H1 (cell line): ENCODE measurements around the gene APEH. TPM values are rescaled to one million over a fixed set of nuclear protein-coding genes. Genes with fewer than 3 reads are reported as not detected.

Experiments used
- CTCF ChIA-PET: fragments of 300-600 bp; sonication (Branson Sonifier 250); formaldehyde crosslinking; loops from one replicate; lab custom pipeline; 2021; ENCODE audit not compliant: partially characterized antibody; lab: Charles Lee
- POLR2A ChIA-PET: fragments of 300-600 bp; sonication (Branson Sonifier 250); formaldehyde crosslinking; loops from one replicate; lab custom pipeline; 2021; ENCODE audit warnings: inconsistent platforms; ENCODE audit not compliant: partially characterized antibody; lab: Charles Lee
- DNase-seq, 2 experiments: peaks; one replicate each; pipeline versions ENCODE4 v3.0.0 to v3.0.0-alpha.2; 2010 to 2022; ENCODE audit warnings: low spot score in 2 of 2, low read depth in 1 of 2, mixed read lengths in 1 of 2
- FAIRE-seq: peaks from 2 replicates; lab custom pipeline; 2011; peaks lifted over from hg19 to GRCh38; lab: Jason Lieb, UNC
- H2AFZ ChIP-seq: 2 replicates; pipeline ENCODE4 v1.8.1; 2012; ENCODE audit warnings: low read length, inconsistent platforms
- H2AK5ac ChIP-seq: 2 replicates; pipeline ENCODE4 v1.6.1; 2013; ENCODE audit warnings: low read depth, low read length
- H2BK120ac ChIP-seq: replicated peaks from 2 replicates; pipeline ENCODE3; 2013; ENCODE audit warnings: low read depth, low read length, inconsistent platforms
- H2BK12ac ChIP-seq: 2 replicates; pipeline ENCODE4 v1.6.1; 2013; ENCODE audit warnings: low read depth, low read length
- H2BK15ac ChIP-seq: 2 replicates; pipeline ENCODE4 v1.6.1; 2013; ENCODE audit warnings: low read length
- H2BK20ac ChIP-seq: 2 replicates; pipeline ENCODE4 v1.6.1; 2013; ENCODE audit warnings: low read length
- H2BK5ac ChIP-seq: 2 replicates; pipeline ENCODE4 v1.6.1; 2013; ENCODE audit warnings: low read depth, low read length
- H3K14ac ChIP-seq: 2 replicates; pipeline ENCODE4 v1.6.1; 2013; ENCODE audit warnings: inconsistent platforms; ENCODE audit not compliant: insufficient read length
- H3K18ac ChIP-seq: 2 replicates; pipeline ENCODE4 v1.6.1; 2013; ENCODE audit warnings: low read length; ENCODE audit errors: extremely low read depth
- H3K23ac ChIP-seq: 2 replicates; pipeline ENCODE4 v1.6.1; 2013; ENCODE audit warnings: inconsistent platforms; ENCODE audit not compliant: insufficient read length
- H3K23me2 ChIP-seq: 2 replicates; pipeline ENCODE4 v1.6.1; 2013; ENCODE audit warnings: low read depth, low read length
- H3K27ac ChIP-seq: 2 replicates; pipeline ENCODE4 v1.6.1; 2011; ENCODE audit warnings: low read depth, low read length, inconsistent platforms
- H3K27me3 ChIP-seq, 4 experiments: replicated peaks in 1 of 4; 1 replicate in 1 of 4; 2 replicates in 3 of 4; pipeline versions ENCODE4 v1.6.1 to v1.8.1; 2011 to 2013; ENCODE audit warnings: low read length in 3 of 4, mild to moderate bottlenecking in 3 of 4, inconsistent platforms in 2 of 4, mixed read lengths in 2 of 4, moderate library complexity in 1 of 4; ENCODE audit not compliant: control insufficient read depth in 3 of 4, insufficient read depth in 3 of 4; ENCODE audit errors: extremely low read depth in 1 of 4
- H3K36me3 ChIP-seq, 4 experiments: 2 replicates each; pipeline versions ENCODE4 v1.6.1 to v1.8.1; 2011 to 2013; ENCODE audit warnings: mild to moderate bottlenecking in 4 of 4, low read length in 3 of 4, moderate library complexity in 2 of 4, control low read depth in 1 of 4, inconsistent platforms in 1 of 4; ENCODE audit not compliant: insufficient read depth in 4 of 4, control insufficient read depth in 2 of 4
- H3K4ac ChIP-seq: replicated peaks from 2 replicates; pipeline ENCODE3; 2013; ENCODE audit warnings: low read length, low read depth, mixed read lengths, inconsistent platforms; ENCODE audit not compliant: insufficient read length
- H3K4me1 ChIP-seq, 4 experiments: replicated peaks in 1 of 4; 1 replicate in 1 of 4; 2 replicates in 3 of 4; pipeline versions ENCODE4 v1.6.1 to v1.8.1; 2011 to 2013; ENCODE audit warnings: low read length in 3 of 4, inconsistent platforms in 2 of 4, mixed read lengths in 1 of 4; ENCODE audit not compliant: insufficient read depth in 4 of 4, control insufficient read depth in 3 of 4
- H3K4me2 ChIP-seq, 2 experiments: 2 replicates each; pipeline versions ENCODE4 v1.6.1 to v1.8.1; 2011 to 2013; ENCODE audit warnings: low read depth in 2 of 2, low read length in 2 of 2, control low read depth in 1 of 2, inconsistent platforms in 1 of 2, mild to moderate bottlenecking in 1 of 2; ENCODE audit not compliant: insufficient read depth in 1 of 2
- H3K4me3 ChIP-seq, 4 experiments: fragments of 200-600, 300-600 bp in 1 of 4; sonication (generic), shearing (Covaris generic), sonication (Bioruptor Twin) in 1 of 4; 2 replicates each; pipeline versions ENCODE4 v1.5.1 to v1.8.1; 2011 to 2016; ENCODE audit warnings: low read length in 4 of 4, low read depth in 3 of 4, control low read depth in 2 of 4, inconsistent platforms in 2 of 4, mild to moderate bottlenecking in 2 of 4, mixed read lengths in 1 of 4, moderate library complexity in 1 of 4; ENCODE audit not compliant: insufficient read depth in 2 of 4; ENCODE audit errors: extremely low read depth in 1 of 4
- H3K56ac ChIP-seq: replicated peaks from 2 replicates; pipeline ENCODE3; 2013; ENCODE audit warnings: low read depth, mild to moderate bottlenecking, mixed read lengths, low read length, inconsistent platforms; ENCODE audit not compliant: insufficient read length
- H3K79me1 ChIP-seq: 2 replicates; pipeline ENCODE4 v1.6.1; 2013; ENCODE audit warnings: low read depth, low read length, control low read depth
- H3K79me2 ChIP-seq, 2 experiments: 2 replicates each; pipeline versions ENCODE4 v1.6.1 to v1.8.1; 2012 to 2013; ENCODE audit warnings: low read length in 2 of 2, mild to moderate bottlenecking in 2 of 2, inconsistent platforms in 1 of 2; ENCODE audit not compliant: insufficient read depth in 2 of 2, control insufficient read depth in 1 of 2
- H3K9ac ChIP-seq, 4 experiments: replicated peaks in 1 of 4; 1 replicate in 1 of 4; 2 replicates in 3 of 4; pipeline versions ENCODE4 v1.6.1 to v1.8.1; 2011 to 2013; ENCODE audit warnings: low read depth in 3 of 4, low read length in 3 of 4, control low read depth in 2 of 4, mild to moderate bottlenecking in 2 of 4, moderate library complexity in 2 of 4, inconsistent platforms in 1 of 4; ENCODE audit errors: extremely low read depth in 1 of 4
- H3K9me3 ChIP-seq, 2 experiments: 2 replicates each; pipeline versions ENCODE4 v1.6.1 to v1.8.1; 2012 to 2013; ENCODE audit warnings: mild to moderate bottlenecking in 2 of 2, moderate library complexity in 2 of 2, control low read depth in 1 of 2, inconsistent platforms in 1 of 2, low read depth in 1 of 2, low read length in 1 of 2, mixed read lengths in 1 of 2; ENCODE audit not compliant: insufficient read depth in 2 of 2
- H4K20me1 ChIP-seq, 2 experiments: replicated peaks in 1 of 2; 2 replicates each; pipeline versions ENCODE3 to v1.8.1; 2011 to 2013; ENCODE audit warnings: inconsistent platforms in 2 of 2, low read length in 2 of 2, mild to moderate bottlenecking in 1 of 2; ENCODE audit not compliant: insufficient read depth in 2 of 2, control insufficient read depth in 1 of 2
- H4K5ac ChIP-seq: 2 replicates; pipeline ENCODE4 v1.6.1; 2013; ENCODE audit warnings: low read length, low read depth, mixed read lengths, inconsistent platforms; ENCODE audit not compliant: insufficient read length
- H4K8ac ChIP-seq: 2 replicates; pipeline ENCODE4 v1.8.0; 2013; ENCODE audit warnings: mild to moderate bottlenecking, moderate library complexity, low read length, inconsistent platforms; ENCODE audit not compliant: insufficient read depth; ENCODE audit errors: extremely low read depth
- H4K91ac ChIP-seq: replicated peaks from 2 replicates; pipeline ENCODE3; 2013; ENCODE audit warnings: low read length, mixed read lengths, inconsistent platforms; ENCODE audit not compliant: insufficient read length
- BACH1 ChIP-seq: IDR thresholded peaks from 2 replicates; pipeline ENCODE4 v1.6.1; 2012; ENCODE audit warnings: low read length, improper control_type of control experiment
- WGBS, 2 experiments: shearing (Covaris generic) in 1 of 2; methylation state at CpG; one replicate each; pipeline versions ENCODE4 v1.1.6 to v1.1.7; 2013 to 2015; ENCODE audit warnings: low lambda C conversion rate in 2 of 2, mixed read lengths in 2 of 2, inconsistent platforms in 1 of 2, low coverage in 1 of 2, missing lambda C conversion rate in 1 of 2; ENCODE audit not compliant: insufficient replicate concordance in 2 of 2, insufficient coverage in 1 of 2, insufficient read length in 1 of 2; ENCODE audit errors: extremely low coverage in 1 of 2, missing lambda C conversion rate in 1 of 2; 5-methylcytosine and 5-hydroxymethylcytosine counted together
- polyA plus RNA-seq, 7 experiments: library from polyadenylated mRNA; depleted of rRNA in 3 of 7; stranded (reverse) in 5 of 7; unstranded in 2 of 7; fragments of >200 nt in 5 of 7; fragments of 200-250 nt in 2 of 7; gene quantifications; 1 replicate in 5 of 7; 2 replicates in 1 of 7; 4 replicates in 1 of 7; pipeline versions ENCODE4 v1.2.1 to v1.2.3, GENCODE V29; 2011 to 2013; ENCODE audit warnings: missing spikeins in 2 of 7, mixed read lengths in 2 of 7
- total RNA-seq: library from RNA; stranded (reverse); fragmentation: NEBNext Ultra II Directional; extraction: Animal tissue kit (Norgen Biotek cat#: 25700); gene quantifications from 2 replicates; pipeline ENCODE4 v1.2.1, GENCODE V29; 2021

The APEH gene
- total and polyA plus RNA-seq, 2 of the 8 experiments (the other 6 are each of a cell fraction or from before 2014, with no cell fraction given): 222 to 260 TPM

DNA sequence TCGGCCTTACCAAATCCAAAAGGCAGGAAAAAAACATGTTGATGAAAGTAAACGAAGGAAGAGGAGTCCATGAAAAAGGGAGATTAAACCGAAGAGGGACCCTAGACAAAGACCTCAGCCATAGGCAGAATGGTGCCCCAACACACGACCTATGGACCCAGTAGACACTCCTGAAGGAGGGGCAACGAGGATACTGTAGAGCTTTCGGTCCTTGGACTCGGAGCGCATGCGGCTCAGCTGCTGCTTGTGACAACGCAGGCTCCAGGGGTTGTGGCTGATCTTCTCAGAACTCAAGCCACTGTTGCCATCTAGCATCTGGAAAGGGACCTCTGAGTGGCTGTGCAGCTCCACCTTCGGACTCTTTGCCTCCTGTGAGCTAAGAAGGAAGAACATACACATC lies 58.4 kb downstream of the APEH start:
- H2BK120ac ChIP-seq: no peak overlapping the region
- no peak for TF ChIP-seq BACH1

More for the DNA sequence above, 58.4 kb downstream of the APEH start:
- no peak for FAIRE-seq
- no peak overlapping the region for H4K5ac ChIP-seq
- ChIA-PET CTCF (interaction anchor here (1.3 kb wide), 1 partner anchor 31 kb away, joined by 4 read pairs; no protein-coding TSS in a partner anchor), POLR2A (no interaction called here)
- no peak overlapping the region for H3K4me2 ChIP-seq
- no peak overlapping the region for H2BK12ac ChIP-seq
- H3K4me3 ChIP-seq: no peak overlapping the region
- H3K14ac ChIP-seq: no peak overlapping the region
- H3K36me3 ChIP-seq: peaks cover 11 to 44% (median 39%) of the 10 kb centered on the region in 4 experiments
- no peak overlapping the region for H3K4ac ChIP-seq
- H2BK20ac ChIP-seq: no peak overlapping the region
- no peak overlapping the region for H4K91ac ChIP-seq
- no peak overlapping the region for H3K23ac ChIP-seq
- DNase-seq: no peak
- no peaks in the 10 kb centered on the region; a peak in 1 of 4 replicates for H3K79me2 ChIP-seq
- no peaks in the 10 kb centered on the region for H3K9me3 ChIP-seq
- H2AFZ ChIP-seq: no peak overlapping the region
- H3K56ac ChIP-seq: no peak overlapping the region
- H3K9ac ChIP-seq: no peak overlapping the region
- no peak overlapping the region for H3K27ac ChIP-seq
- no peaks in the 10 kb centered on the region for H3K4me1 ChIP-seq
- WGBS, 2 experiments: 91% methylated on average over 11 of the region's 11 CpGs; no CpG with 5 or more reads in 1 of the 2 experiments
- H2AK5ac ChIP-seq: no peak overlapping the region
- no peaks in the 10 kb centered on the region for H3K23me2 ChIP-seq
- no peaks in the 10 kb centered on the region for H3K27me3 ChIP-seq
- no peak overlapping the region; the same call in 1 of the 2 replicates for H4K8ac ChIP-seq
- H4K20me1 ChIP-seq: peaks cover 2% of the 10 kb centered on the region in 2 experiments
- no peak overlapping the region for H3K18ac ChIP-seq
- H3K79me1 ChIP-seq: no peaks in the 10 kb centered on the region; the same call in 1 of the 2 replicates
- no peak overlapping the region for H2BK15ac ChIP-seq
- H2BK5ac ChIP-seq: no peak overlapping the region
